Activated T-helper 1 cell treated with anti-CD3 and anti-CD28 coated beads, Interleukin-12 subunit alpha, Interleukin-12 subunit beta, Interleukin-2, Interleukin-4 antibody, amounts not matched to agents 30 ng/mL and 10 ng/mL and 1 ng/mL, durations not matched to agents 14 hours and 24 hours and 36 hours (primary cell): ENCODE measurements around the gene C16orf86. TPM values are rescaled to one million over a fixed set of nuclear protein-coding genes. Genes with fewer than 3 reads are reported as not detected.
"Not testable (repeated sequence)": the region's sequence is repeated elsewhere in the genome, so short reads cannot be mapped to it uniquely, and the experiment has no call there.

Experiments
- DNase-seq: peaks from one replicate; pipeline ENCODE4 v3.0.0; 2021; ENCODE audit warnings: low spot score
- H3K27ac Mint-ChIP-seq: one replicate; pipeline ENCODE4 v1.8.0; 2021; ENCODE audit warnings: mild to moderate bottlenecking, mixed read lengths
- H3K27me3 Mint-ChIP-seq: one replicate; pipeline ENCODE4 v1.8.0; 2022; ENCODE audit warnings: mild to moderate bottlenecking, moderate library complexity, mixed read lengths; ENCODE audit not compliant: insufficient read depth
- H3K36me3 Mint-ChIP-seq: one replicate; pipeline ENCODE4 v1.8.0; 2021; ENCODE audit warnings: low read depth, mixed read lengths
- H3K4me1 Mint-ChIP-seq: one replicate; pipeline ENCODE4 v1.8.0; 2021; ENCODE audit warnings: low read depth, mixed read lengths
- H3K4me3 Mint-ChIP-seq: one replicate; pipeline ENCODE4 v1.8.0; 2021; ENCODE audit warnings: mild to moderate bottlenecking, moderate library complexity, mixed read lengths
- H3K9me3 Mint-ChIP-seq: one replicate; pipeline ENCODE4 v1.8.0; 2021; ENCODE audit warnings: mixed read lengths
- intact Hi-C: fragments of 100-400 bp; cut with micrococcal nuclease; formaldehyde crosslinking; loops from one replicate; pipeline ENCODE4 v1.15.1; 2024
- total RNA-seq: library from RNA; stranded (reverse); gene quantifications from 2 replicates; pipeline ENCODE4 v1.2.3, GENCODE V29; 2022

C16orf86 gene
- total RNA-seq, 1 donor from 2014 or later, result 1.4 TPM

DNA sequence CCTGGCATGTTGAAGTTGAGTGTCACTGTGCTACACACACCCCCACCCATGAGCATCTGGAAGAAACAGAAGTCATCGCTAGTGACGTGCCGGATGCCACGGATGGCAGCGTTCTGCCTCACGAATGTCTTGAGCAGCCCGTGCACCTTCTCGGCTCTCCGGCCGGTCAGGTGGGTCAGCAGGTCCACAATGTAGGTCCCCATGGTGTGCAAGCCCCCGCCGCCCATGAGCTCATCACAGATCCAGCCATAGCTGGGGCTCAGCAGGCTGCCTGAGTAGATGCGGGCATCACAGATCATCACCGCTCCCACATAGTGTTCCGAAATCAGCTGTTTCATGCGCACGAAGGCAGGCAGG lies 8.9 kb downstream of the C16orf86 start:
- no peak overlapping the region for H3K4me3 Mint-ChIP-seq
- H3K27ac Mint-ChIP-seq, result no peak overlapping the region
- no peaks in the 10 kb centered on the region for H3K27me3 Mint-ChIP-seq
- no peaks in the 10 kb centered on the region for H3K9me3 Mint-ChIP-seq
- H3K36me3 Mint-ChIP-seq, result no peaks in the 10 kb centered on the region
- H3K4me1 Mint-ChIP-seq, result no peaks in the 10 kb centered on the region
- intact Hi-C loops, result no loop called here
- DNase-seq, result no peak

DNA sequence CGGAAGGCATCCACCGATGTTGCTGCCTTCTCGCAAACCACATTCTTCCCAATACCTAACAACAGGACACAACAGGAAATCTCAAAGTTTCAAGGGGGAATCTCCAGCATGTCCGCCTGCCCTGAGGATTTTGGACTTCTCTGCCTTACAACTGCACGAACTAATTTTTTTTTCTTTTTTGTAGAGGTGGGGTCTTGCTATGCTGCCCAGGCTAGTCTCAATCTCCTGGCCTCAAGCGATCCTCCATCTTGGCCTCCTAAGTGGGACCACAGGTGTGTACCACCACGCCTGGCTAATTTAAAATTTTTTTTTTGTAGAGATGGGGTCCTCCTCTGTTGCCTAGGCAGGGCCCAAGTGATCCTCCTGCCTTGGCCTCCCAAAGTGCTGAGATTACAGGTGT lies 9.4 kb downstream of the C16orf86 start:
- intact Hi-C loops, result no loop called here
- Mint-ChIP-seq H3K36me3 (no peaks in the 10 kb centered on the region), H3K9me3 (no peaks in the 10 kb centered on the region), H3K4me3 (no peak overlapping the region), H3K4me1 (no peaks in the 10 kb centered on the region), H3K27ac (no peak overlapping the region), H3K27me3 (no peaks in the 10 kb centered on the region)
- DNase-seq, result no peak

DNA sequence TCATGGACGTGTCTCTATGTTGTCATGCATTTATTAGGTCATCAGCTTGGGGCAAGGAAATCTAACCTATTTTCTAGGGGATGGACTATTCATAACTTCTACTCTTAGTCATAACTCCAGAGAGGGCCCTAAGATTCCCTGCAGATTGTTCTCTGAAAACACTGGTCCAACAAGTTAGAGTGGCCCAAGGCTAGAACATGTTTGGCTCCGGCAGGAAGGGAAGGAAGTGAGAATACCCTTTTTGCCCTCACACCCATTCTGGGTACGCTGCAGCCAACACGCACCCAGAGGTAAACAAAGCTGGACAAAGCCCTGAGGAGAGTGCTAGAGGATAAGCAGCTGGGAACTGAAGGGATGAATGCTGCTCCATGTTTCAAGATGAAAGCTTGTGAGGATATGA lies 9.9 kb downstream of the C16orf86 start:
- no peaks in the 10 kb centered on the region for H3K27me3 Mint-ChIP-seq
- no peaks in the 10 kb centered on the region for H3K4me1 Mint-ChIP-seq
- no peak overlapping the region for H3K27ac Mint-ChIP-seq
- DNase-seq, result no peak
- intact Hi-C loops, result no loop called here
- H3K9me3 Mint-ChIP-seq, result no peaks in the 10 kb centered on the region
- no peak overlapping the region for H3K4me3 Mint-ChIP-seq
- H3K36me3 Mint-ChIP-seq, result no peaks in the 10 kb centered on the region

DNA sequence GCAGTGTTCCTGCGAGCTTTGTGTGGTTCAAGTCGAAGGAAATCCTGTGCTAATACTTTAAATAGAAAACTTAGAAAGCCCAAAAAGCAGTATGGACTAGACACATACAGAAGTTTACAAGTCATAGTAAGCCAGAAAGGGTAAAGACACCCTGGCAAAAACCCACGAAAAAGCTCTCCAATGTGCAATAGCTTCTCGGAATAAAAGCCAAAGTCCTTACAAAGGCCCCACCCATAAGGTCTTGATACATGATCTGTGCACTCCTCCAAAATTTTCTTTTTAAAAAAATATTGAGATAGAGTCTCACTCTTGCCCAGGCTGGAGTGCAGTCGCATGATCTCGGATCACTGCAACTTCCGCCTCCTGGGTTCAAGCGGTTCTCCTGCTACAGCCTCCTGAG lies 10.3 kb downstream of the C16orf86 start:
- Mint-ChIP-seq H3K4me3 (no peak overlapping the region), H3K9me3 (no peaks in the 10 kb centered on the region), H3K4me1 (no peaks in the 10 kb centered on the region), H3K36me3 (no peaks in the 10 kb centered on the region), H3K27ac (no peak overlapping the region), H3K27me3 (no peaks in the 10 kb centered on the region)
- intact Hi-C loops, result no loop called here
- no peak for DNase-seq

DNA sequence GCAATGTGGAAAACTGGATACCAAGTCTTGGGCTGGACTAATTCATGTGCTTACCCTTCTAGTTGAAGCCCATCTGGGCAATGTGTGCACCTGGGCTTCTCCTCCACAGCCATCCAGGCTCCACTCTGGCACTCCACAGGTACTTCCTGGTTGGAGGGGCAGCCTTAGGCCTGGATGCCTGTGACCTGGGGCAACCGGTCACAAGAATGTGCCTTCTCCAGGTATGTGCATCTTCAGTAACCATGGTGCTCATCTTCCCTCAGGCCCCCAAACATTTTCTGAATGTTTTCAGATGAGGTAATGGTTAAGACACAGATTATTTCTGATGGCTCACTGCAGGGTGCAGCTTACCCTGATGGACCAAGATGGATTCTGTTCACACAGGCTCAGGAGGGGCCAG lies 11.1 kb downstream of the C16orf86 start:
- H3K27ac Mint-ChIP-seq, result no peak overlapping the region
- no peak overlapping the region for H3K4me3 Mint-ChIP-seq
- H3K9me3 Mint-ChIP-seq, result no peaks in the 10 kb centered on the region
- H3K4me1 Mint-ChIP-seq, result no peaks in the 10 kb centered on the region
- DNase-seq, result no peak
- H3K36me3 Mint-ChIP-seq, result peaks cover 3% of the 10 kb centered on the region
- intact Hi-C loops, result no loop called here
- H3K27me3 Mint-ChIP-seq, result no peaks in the 10 kb centered on the region

DNA sequence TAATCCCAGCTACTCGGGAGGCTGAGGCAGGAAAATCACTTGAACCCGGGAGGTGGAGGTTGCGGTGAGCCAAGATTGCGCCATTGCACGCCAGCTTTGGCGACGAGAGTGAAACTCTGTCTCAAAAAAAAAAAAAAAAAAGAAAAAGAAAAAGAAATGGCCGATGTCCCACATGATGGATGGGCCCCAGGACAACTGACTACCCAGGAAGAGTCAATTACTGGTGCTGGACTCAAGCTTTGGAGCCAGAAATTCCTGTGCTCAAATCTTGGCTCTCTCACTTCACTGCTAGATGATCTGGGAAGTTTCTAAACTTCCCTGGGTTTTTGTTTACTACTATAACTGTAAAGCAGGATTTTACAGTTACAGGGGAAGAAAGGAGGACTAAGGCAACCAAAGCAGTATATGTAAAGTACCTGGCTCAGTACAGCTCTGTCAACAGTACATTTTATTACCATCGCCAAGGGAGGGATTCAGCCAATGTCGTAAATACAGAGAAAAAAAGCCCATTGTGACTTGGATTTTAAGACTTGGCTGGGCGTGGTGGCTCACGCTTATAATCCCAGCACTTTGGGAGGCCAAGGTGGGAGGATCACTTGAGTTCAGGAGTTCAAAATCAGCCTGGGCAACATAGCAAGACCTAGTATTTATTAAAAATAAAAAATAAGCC lies 11.9 kb downstream of the C16orf86 start:
- H3K9me3 Mint-ChIP-seq, result no peaks in the 10 kb centered on the region
- H3K27me3 Mint-ChIP-seq, result no peaks in the 10 kb centered on the region
- no peak for DNase-seq
- no peak overlapping the region for H3K27ac Mint-ChIP-seq
- H3K4me1 Mint-ChIP-seq, result no peaks in the 10 kb centered on the region
- H3K36me3 Mint-ChIP-seq, result peaks cover 6% of the 10 kb centered on the region
- intact Hi-C loops, result no loop called here
- no peak overlapping the region for H3K4me3 Mint-ChIP-seq

DNA sequence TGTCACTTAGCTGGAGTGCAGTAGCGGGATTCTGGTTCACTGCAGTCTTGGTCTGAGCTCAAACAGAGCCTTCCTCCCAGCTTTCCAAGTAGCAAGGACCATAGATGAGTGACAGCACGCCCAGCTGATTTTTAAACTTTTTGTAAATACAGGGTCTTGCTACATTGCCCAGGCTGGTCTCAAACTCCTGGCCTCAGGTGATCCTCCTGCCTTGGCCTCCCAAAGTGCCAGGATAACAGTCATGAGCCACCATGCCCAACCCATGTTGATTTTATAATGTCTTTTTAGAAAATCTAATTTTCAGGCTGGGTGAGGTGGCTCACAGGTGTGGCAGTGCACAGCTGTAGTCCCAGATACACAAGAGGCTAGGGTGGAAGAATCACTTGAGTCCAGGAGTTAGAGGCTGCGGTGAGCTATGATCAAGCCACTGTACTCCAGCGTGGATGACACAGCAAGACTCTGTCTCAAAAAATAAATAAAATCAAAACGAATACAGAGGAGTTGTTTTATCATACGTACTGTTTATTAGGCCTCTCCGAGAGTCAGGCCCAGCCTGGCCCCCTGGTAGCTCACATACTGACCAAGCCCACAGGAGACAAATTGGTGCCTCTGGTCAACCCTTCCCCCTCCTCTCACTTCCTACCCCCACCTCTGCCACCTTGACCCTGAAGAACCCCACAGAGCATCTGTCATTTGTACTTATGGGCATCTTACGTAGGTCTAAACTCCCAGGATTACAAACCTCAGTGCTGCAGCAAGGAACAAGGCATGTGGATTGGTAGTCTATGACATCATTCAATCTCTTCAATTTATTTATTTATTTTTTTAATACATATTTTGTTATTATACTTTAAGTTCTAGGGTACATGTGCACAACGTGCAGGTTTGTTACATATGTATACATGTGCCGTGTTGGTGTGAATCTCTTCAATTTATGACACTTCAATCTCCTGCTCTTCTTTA lies 13.6 kb downstream of the C16orf86 start:
- DNase-seq, result no peak
- no peaks in the 10 kb centered on the region for H3K27me3 Mint-ChIP-seq
- H3K9me3 Mint-ChIP-seq, result no peaks in the 10 kb centered on the region
- H3K4me3 Mint-ChIP-seq, result no peak overlapping the region
- H3K27ac Mint-ChIP-seq, result no peak overlapping the region
- H3K36me3 Mint-ChIP-seq, result peaks cover 10% of the 10 kb centered on the region
- intact Hi-C loops, result no loop called here
- no peaks in the 10 kb centered on the region for H3K4me1 Mint-ChIP-seq

DNA sequence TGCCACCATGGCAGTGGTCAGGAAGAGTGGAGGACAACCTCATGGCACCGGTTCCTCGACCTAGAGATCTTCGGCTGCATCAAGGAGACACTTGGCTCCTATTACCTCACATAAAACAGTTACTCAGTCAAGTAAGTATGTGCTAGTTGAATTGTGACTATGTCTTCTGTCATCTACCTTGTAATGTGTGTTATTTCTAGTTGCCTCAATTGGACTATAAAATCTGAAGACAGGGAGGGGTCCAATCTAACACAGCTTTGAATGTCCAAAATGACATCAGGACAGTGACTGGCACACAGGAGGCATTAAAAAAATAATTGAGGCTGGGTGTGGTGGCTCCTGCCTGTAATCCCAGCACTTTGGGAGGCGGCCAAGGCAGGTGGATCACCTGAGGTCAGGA lies 17.2 kb downstream of the C16orf86 start:
- no peak for DNase-seq
- intact Hi-C loops, result no loop called here
- no peak overlapping the region for H3K4me3 Mint-ChIP-seq
- no peaks in the 10 kb centered on the region for H3K27me3 Mint-ChIP-seq
- H3K9me3 Mint-ChIP-seq, result no peaks in the 10 kb centered on the region
- peaks cover 5% of the 10 kb centered on the region for H3K4me1 Mint-ChIP-seq
- H3K36me3 Mint-ChIP-seq, result peaks cover 12% of the 10 kb centered on the region
- H3K27ac Mint-ChIP-seq, result no peak overlapping the region

DNA sequence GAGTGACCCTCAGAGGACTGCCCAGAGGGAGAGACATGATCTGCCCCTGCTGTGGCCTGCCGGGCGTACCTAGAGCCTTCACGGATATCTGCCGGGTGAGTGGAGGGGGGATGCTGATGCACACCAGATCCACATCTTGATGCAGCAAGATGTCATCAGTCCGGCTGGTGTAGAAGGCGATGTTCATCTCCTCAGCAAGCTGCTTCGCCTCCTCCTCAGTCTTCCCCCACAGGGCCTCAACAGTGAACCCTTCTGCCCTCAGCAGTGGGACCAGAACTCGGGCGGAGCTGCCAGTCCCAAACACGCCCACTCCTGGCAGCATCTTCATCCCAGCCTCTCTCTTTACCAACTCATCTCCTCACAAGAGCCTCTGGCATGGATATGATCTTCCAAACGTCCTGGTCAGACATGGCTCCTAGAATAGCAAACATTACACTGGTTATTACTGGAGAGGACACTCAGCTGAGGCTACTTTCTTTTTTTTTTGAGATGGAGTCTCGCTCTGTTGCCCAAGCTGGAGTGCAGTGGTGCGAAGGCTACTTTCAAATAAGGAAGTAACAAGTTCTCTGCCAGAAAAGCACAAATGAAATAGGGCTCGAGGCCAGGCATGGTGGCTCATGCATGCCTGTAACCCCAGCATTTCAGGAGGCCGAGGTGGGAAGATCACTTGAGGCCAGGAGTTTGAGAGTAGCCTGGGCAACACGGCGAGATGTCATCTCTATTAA lies 18.9 kb downstream of the C16orf86 start:
- Mint-ChIP-seq H3K27me3 (no peaks in the 10 kb centered on the region), H3K4me3 (no peak overlapping the region), H3K4me1 (peaks cover 5% of the 10 kb centered on the region), H3K9me3 (no peaks in the 10 kb centered on the region), H3K36me3 (peaks cover 12% of the 10 kb centered on the region), H3K27ac (no peak overlapping the region)
- intact Hi-C loops, result no loop called here
- no peak for DNase-seq

DNA sequence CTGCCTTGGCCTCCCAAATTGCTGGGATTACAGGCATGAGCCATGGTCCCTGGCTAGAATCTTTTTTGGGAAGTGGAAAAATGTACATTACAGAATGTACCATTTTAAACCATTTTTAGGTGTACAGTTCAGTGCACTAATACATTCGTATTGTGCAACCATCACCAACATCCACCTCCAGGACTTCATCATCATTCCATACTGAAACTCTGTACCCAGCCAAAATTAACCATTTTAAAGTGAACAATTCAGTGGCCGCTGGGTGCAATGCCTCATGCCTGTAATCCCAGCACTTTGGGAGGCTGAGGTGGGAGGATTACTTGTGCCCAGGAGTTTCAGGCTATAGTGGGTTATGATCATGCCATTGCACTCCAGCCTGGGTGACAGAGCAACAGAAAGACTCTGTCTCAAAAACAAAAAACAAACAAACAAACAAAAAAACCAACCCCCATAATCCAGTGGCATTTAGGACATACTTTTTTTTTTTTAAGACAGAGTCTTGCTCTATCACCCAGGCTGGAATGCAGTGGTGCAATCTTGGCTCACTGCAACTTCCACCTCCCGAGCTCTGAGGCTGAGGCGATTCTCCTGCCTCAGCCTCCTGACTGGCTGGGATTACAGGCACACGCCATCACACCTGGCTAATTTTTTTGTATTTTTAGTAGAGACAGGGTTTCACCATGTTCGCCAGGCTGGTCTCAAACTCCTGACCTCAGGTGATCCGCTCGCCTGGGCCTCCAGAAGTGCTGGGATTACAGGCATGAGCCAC lies 27.1 kb downstream of the C16orf86 start:
- H3K4me1 Mint-ChIP-seq, H3K27me3 Mint-ChIP-seq, DNase-seq, H3K36me3 Mint-ChIP-seq, intact Hi-C loops, H3K4me3 Mint-ChIP-seq, H3K9me3 Mint-ChIP-seq: not testable (repeated sequence)
- peak overlapping the region; percentile 23 for H3K27ac Mint-ChIP-seq

DNA sequence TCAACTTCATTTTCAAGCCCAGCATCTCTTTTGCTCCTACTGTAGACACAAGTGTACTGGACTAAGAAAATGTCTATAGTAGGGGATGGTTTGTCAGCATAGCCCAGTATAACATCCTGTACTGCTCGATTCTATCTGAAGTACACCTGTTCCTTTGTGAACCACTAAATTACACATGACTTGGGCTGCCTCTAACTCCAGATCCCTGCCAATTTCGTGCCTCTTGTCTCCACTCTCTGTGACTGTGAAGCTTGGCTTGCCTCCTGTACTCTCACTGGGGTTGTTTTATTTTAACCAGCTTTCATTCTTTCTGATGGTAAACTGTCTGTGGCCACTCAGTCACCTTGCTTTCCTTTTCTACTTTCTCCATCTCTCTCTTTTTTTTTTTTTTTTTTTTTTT lies 28.0 kb downstream of the C16orf86 start:
- Mint-ChIP-seq H3K9me3 (no peaks in the 10 kb centered on the region), H3K4me1 (peaks cover 7% of the 10 kb centered on the region), H3K36me3 (no peaks in the 10 kb centered on the region), H3K27ac (peak overlapping the region; percentile 55), H3K27me3 (no peaks in the 10 kb centered on the region), H3K4me3 (no peak overlapping the region)
- DNase-seq, result no peak
- intact Hi-C loops, result no loop called here

DNA sequence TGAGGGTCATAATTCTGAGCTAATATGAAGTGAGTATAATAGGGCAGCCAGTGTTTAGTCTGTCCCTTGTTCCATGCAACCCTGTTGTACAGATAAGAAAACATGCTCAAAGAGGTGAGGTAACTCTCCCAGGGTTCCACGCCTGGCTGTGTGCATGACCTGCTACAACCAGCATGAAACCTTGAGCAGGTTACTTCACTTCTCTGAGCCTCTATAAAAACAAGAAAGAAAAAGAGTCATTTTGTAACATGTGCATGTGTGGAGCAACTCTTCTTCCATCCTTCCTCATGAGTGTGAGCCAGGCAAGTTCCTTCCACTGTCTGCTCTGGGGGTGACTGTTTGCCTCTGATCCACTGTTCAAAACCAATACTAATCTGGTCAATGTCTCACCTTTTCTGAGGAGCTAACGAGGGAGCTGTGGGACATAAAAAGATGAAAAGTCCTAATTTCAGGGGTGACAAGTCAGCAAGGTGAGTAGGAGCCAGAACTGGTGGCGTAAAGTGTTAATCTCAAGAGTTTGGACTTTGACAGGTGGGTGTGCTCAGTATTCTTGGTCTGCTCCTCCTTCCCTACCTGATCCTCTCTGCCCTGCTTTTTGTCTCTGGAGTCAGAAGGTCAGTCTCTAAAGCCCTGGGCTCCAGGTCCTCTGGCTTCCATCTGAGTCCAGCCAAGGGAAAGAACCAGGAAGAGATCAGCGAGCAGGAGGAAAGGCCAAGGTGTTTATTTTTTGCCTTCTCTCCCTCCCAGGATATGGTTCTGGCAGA lies 31.0 kb downstream of the C16orf86 start:
- no peak overlapping the region for H3K27ac Mint-ChIP-seq
- intact Hi-C loops, result no loop called here
- H3K9me3 Mint-ChIP-seq, result no peaks in the 10 kb centered on the region
- H3K36me3 Mint-ChIP-seq, result no peaks in the 10 kb centered on the region
- H3K4me3 Mint-ChIP-seq, result no peak overlapping the region
- peaks cover 6% of the 10 kb centered on the region for H3K4me1 Mint-ChIP-seq
- no peak for DNase-seq
- H3K27me3 Mint-ChIP-seq, result no peaks in the 10 kb centered on the region
